GM19324 (cell line): ENCODE measurements around the gene METTL27.
A peak's percentile ranks its signal among the peaks of the same experiment; 100 is the strongest.
"Not testable (repeated sequence)": the region's sequence is repeated elsewhere in the genome, so short reads cannot be mapped to it uniquely, and the experiment has no call there.

Experiments
- ATAC-seq: cut with Tn5 transposase; IDR thresholded peaks from one replicate; pipeline ENCODE4 v1.9.1; 2021; ENCODE audit warnings: mild to moderate bottlenecking, moderate library complexity; ENCODE audit not compliant: unreplicated experiment, low FRiP score

Gene METTL27, protein sequence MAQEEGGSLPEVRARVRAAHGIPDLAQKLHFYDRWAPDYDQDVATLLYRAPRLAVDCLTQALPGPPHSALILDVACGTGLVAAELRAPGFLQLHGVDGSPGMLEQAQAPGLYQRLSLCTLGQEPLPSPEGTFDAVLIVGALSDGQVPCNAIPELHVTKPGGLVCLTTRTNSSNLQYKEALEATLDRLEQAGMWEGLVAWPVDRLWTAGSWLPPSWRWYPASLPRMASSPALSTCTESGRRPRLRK

DNA sequence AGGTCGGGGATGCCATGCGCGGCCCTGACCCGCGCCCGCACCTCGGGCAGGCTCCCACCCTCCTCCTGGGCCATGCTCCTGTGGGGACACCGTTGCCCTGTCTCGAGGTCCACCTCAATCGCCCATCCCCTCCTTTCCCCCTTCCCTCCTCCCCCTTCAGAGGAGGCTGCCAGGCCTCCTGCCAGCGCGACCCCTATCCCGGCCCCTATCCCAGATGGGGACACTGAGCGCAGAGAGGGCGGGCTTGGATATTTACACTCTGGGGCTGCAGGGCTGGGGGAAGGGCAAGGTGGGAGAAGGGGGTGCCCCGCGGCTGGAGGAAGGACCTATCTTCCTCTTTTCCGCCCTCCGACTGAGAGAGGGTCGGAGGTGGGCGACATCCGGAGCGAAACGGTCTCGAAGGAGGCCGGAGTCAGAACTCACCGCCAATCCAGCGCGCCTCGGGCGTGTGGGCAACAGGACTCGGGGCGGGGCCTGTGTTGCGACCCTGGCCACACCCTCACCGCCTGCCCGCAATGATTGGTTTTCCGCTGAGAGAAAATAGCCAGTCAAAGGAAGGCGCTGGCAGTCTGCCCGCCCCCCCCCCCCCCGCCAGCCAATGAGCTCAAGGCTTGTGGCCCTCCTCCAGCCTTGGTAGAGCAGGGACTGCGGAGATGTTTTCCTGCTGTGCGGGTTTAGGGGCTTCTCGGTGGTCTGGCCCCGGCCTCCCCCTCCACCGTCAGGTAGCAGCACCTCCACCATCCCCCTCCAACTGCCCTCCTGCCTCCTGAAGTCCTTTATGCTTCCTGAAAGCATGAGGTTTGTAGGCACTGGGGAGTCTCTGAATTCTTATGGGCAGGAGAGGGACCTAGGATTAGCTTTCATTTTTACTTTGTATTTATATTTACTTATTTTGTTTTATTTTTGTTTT is at the start of gene METTL27:
TSS of gene METTL27 (minus strand) at position 450 of the 910 bp plus-strand sequence. CDS start at position 74, 376 bp downstream.
- peak; percentile 89 for ATAC-seq

DNA sequence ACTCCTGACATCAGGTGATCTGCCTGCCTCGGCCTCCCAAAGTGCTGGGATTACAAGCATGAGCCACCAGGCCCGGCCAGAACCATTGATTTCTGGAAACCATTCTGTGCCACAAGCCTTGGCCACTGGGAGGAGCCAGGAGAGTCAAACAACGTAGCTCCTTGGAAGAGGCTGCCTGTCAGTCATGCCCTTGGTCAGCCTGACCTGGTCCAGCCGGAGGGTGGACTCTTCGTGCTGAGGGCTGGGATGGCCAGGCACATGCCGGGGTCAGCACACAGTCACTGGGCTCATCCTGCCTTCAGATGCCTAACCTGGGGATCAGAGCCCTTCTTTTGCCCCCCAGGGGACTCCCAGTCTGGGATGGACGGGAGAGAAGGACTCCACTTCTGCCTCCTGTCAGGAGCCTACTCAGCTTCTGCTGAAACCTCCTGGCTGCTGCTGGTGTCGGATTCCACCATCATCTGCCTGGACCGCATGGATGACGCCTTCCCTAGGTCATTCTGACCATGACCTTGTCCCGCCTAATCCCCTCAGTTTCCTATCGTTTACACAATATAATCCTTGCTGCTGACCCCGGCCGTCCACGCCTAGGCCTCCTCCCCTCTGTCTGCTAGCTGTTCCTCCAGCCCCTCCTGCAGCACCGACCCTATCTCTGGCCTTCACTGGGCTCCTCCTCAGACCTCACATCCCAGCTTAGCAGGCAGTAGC is 49.0 kb upstream of the METTL27 start:
- no peak for ATAC-seq

DNA sequence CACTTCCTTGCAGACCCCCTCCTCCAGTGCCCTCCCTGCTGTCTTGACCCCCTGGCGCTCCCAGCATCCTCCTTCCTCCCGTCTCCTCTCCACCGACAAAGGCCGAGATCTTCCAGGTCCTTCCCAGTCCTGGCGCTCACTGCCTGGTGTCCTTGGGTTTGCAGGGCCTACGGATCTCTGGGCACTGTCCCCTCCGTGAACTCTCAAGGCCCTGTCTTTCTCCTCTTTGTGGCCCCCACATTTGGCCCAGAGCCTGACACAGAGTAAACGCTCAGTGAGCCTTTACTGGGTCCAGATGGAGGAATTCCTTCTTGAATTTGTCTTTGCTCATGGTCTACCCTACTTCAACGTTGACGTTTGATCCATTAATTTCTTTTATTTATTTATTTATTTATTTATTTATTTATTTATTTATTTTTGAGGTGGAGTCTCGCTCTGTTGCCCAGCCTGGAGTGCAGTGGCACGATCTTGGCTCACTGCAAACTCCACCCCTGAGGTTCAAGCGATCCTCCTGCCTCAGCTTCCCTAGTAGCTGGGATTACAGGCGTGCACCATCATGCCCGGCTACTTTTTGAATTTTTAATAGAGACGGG is 48.3 kb upstream of the METTL27 start:
- ATAC-seq = no peak

DNA sequence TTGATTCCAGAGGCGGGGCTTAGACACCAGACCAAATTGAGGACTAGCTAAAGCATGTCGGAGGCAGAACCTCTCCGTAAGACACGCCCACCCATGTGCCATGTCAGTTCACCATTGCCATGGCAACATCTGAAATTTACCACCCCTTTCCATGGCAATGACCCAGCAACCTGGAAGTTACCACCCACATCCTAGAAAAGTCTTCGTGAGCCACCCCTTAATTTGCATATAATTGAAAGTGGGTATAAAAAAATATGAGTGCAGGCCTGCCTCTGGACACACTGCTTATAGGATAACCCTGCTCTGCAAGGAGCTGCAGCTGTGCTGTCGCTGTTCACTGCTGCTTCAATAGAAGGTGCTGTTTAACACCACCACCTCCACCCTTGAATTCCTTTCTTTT is 46.6 kb upstream of the METTL27 start:
- ATAC-seq = no peak

DNA sequence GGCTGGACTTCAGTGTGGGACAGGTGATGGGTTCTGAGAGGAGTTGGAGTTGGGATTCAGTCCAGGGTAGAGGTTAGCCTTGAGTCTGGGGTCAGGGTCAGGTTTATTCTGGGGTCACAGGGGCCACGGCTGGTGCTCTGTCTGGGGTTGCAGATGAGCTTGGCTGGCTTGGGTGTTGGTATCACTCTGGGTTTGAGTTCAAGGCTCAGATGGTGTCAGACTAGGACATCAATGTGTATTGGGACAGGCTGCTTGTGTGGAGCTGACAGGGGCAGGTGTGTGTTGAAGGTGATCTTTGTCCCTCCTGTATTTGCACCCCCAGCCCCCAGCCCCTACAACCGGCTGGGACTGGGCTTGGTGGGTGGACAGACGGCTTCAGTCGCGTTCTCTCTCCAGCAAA is 45.4 kb upstream of the METTL27 start:
- no peak for ATAC-seq

DNA sequence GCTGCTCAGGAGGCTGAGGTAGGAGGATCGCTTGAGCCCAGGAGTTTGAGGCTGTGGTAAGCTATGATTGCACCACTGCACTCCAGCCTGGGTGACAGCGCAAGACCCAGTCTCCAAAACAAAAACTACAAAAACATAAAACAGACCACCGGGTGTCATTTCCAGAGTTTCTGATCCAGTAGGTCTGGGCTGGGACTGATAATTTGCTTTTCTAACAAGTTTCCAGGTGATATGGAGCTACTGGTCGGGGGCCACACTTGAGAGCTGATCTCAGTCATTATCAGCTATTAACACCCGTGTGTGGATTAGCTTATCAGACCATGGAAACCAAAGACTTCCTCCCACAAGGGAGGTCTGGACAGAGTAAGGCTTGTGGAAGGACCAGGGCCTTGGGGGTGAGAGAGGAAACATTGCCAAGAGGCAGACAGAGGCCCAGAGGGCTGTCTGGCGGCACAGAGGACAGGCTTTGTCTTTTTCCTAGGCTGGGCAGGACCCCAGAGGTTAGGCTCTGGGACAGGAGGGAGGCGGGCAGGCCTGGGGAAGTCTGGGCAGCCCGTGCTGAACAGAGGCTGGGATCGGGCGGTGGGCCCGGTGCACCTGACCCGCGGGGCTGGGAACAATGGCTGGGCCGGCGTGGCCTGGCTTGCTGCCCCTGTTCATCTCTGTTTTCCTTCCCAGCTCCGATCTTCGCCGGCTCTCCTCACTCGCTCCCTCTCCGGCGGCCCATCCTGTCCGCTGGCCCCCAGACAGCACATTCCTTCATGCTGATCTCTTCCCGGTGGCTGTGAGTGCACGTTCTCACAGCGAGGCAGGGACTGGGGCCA is 43.9 kb upstream of the METTL27 start:
- ATAC-seq = no peak

DNA sequence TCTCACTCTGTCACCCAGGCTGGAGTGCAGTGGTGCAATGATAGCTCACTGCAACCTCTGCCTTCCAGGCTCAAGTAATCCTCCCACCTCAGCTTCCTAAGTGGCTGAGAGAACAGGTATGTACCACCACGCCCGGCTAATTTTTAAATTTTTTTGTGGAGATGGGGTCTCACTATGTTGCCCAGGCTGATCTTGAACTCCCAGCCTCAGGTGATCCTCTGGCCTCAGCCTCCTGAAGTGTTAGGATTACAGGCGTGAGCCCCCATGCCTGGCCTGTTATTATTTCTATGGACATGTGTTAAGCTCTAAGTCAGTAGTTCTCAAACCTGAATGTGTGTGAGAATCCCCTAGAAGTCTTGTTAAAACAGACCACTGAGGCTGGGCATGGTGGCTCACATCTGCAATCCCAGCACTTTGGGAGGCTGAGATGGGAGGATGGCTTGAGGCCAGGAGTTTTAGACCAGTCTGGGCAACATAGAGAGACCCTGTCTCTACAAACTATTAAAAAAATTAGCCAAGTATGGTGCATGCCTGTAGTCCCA is 43.2 kb upstream of the METTL27 start:
- no peak for ATAC-seq

DNA sequence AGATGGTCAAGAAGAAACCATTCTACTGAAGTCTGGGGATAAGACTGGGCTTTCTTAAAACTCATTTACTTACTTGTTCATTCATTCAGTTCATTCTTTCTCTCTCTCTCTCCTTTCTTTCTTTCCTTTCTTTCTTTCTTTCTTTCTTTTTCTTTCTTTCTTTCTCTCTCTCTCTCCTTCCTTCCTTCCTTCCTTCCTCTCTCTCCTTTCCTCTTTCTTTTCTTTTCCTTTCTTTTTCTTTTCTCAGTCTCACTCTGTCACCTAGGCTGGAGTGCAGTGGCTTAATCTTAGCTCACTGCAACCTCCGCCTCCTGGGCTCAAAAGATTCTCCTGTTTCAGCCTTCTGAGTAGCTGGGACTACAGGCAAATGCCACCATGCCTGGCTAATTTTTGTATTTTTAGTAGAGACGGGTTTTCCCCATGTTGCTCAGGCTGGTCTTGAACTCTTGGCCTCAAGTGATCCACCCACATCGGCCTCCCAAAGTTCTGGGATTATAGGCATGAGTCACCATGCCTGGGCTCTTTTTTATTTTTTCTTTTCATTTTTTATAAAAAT is 42.6 kb upstream of the METTL27 start:
- not testable (repeated sequence) for ATAC-seq

DNA sequence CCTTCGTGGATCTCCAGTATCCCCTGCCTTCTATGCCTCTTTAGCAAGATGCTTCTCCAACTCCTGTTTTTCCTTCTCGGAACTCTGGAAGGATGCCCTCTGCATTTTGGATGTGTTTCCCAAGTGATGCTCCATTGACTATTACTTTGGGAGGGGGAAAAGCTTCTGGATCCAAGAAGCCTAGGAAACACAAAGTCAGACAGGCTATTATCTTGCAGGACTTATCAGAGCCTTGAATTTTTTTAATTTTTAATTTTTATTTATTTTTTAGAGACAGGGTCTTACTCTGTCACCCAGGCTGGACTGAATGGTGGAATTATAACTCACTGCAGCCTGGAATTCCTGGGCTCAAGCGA is 39.7 kb upstream of the METTL27 start:
- no peak for ATAC-seq

DNA sequence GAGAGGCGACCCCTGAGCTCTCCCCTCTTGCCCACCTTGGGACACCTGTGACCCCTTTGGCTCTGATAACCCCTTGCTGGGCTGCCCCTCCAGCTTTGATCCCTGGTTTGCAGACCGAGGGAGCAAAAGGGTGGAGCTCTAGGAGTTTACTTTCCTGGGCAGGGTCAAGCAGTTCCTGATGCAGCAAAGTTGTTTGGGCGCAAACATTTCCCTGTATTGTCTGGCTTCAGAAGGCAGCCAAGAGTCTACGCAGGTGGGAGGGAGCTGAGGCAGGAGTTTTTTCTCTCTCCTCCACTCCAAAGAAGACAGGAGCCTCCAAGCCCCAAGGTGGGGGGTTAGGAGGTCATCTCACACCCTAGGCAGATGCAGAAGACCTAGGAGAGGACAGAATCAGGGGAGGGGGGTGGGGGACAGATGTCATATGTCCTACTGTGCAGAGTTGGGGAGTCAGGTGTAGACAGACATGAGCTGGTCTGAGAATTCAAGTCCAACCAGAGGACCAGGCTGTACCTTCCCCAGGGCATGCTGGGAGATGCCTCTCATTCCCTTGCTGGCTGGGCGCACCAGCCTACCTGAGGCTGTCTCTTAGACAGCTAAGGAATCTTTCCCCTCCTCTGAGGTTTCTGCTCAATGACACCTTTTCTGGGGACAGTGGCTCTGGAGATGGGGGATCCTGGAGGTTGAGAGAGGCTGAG is 39.2 kb upstream of the METTL27 start:
- no peak for ATAC-seq

DNA sequence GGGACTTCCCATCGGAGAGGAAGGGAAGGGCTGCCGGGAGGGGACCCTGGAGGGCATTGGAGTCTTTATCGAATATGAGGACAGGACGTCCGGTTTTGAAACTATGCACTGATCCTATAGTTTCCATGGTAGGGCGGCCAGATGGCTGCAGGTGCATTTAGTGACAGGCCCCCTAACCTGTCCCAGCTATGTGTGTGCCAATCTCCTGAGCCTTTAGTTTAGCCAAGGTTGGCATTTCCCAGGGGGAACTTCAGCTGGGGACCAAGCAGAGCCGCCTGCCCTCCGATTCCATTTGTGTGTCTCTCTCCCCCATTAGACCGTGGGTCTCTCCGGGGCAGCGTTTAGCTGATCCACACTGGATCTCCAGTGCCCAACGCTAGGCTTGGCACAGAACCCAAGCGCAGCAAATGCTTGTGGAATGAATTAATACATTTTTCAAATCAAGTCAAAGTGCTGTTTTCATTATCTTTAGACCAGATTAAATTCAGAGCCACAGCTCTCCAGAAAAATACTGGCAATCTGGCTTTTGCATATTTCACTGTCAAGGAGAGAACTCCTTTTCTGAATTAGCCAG is 38.5 kb upstream of the METTL27 start:
- ATAC-seq = no peak

DNA sequence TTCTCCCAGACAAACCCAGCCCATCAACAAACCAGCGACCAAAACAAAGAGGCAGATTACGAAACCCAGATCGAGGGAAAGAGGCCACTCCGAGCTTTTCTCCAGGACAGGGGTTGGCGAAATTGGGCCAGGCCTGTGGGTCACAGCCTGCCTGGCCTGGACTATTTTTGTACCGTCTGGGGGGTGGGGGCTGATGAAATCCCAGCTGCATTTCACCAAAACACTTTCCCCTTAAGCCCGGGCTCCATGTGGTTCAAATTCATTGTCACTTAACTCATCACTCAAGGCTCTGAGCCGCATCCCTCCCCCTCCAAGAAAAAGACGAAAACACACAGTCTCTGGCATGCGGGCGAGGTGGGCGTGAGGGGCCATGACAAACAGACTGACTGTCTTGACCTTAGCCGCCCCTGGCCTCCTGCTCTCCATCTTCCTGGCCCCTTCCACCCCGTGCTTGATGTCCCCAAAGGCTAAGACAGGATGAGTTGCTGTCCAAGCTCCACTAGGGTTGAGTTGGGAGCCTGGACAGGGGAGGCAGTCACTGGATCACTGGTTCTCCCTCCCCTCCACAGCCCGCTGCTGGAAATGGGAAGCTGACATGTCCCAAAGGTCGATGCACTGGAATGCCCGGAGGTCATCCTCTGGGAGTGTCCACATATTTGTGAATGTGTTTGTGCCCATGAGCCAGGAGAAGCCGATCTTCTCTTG is 37.8 kb upstream of the METTL27 start:
- ATAC-seq = no peak

DNA sequence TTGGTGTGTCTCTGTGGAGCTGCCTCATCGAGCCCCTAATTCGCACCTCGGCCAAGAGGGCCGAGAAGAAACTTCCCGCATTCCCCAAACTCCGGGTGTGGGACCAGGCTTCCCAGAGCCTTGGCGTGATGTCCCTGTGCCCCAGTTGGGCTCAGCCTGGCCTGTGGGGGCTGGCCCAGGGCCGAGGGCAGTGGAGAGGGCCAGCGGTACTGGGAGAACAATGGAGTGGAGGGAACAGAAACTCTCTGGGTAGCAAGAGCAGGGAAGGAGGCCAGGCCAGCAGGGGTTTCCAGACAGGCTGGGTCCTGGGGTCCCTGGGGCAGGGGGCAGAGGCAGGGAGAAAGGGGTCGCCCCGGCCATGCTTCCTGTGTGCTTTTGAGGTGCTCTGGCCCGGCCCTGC is 34.7 kb upstream of the METTL27 start:
- no peak for ATAC-seq

DNA sequence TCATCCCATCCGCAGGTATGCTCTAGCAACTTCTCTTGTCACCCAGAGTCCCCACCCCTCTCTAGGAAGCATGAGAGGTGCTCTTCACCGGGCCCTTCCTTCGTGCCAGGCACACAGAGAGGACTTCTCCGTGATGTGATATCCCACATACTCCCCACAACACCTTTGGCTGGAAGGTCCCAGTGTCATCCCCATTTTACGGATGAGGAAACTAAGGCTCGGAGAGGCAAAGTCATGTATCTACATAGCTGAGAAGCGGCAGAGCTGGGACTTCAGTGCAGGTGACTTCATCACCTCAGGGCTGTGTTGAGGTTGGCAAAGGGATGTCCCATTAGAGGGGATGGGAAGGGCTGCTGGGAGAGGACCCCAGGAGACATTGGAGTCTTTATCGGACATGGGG is 34.0 kb upstream of the METTL27 start:
- ATAC-seq = no peak

DNA sequence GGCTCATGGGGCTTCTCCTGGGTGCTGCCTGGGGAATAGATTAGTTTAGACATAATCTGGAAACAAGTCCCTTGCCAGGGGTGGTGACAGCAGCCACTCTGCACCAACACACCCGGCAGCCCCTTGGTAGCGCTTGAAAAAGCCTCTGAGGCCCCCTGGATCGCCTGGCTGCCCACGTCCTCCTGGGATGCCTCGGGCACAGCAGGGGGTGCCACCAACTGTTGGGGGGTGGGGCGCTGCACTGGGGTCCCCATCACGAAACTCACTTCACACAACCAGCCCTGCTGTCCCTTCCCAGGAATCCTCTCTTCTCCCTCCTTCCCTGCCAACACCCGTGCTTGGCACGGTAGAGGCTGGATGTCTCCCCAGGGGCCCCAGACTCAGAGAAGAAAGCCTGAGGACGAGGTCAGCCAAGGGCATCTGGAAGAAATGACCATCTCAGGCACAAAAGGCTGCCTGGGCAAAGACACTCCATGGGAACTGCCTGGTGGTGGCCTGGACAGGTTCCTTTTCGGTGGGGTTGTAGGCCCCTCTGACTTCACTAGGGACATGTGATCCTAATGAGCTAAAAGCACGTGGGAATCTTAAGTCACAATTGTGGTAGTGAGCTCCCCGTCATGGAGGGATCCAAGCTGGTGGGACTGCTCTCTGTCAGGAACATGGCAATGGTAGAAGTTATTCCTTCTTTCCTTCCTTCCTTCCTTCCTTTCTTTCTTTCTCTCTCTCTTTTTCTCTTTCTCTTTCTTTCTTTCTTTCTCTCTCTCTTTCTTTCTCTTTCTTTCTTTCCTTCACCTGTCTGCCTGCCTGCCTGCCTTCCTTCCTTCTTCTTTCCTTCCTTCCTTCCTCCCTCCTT is 30.0 kb upstream of the METTL27 start:
- no peak for ATAC-seq

DNA sequence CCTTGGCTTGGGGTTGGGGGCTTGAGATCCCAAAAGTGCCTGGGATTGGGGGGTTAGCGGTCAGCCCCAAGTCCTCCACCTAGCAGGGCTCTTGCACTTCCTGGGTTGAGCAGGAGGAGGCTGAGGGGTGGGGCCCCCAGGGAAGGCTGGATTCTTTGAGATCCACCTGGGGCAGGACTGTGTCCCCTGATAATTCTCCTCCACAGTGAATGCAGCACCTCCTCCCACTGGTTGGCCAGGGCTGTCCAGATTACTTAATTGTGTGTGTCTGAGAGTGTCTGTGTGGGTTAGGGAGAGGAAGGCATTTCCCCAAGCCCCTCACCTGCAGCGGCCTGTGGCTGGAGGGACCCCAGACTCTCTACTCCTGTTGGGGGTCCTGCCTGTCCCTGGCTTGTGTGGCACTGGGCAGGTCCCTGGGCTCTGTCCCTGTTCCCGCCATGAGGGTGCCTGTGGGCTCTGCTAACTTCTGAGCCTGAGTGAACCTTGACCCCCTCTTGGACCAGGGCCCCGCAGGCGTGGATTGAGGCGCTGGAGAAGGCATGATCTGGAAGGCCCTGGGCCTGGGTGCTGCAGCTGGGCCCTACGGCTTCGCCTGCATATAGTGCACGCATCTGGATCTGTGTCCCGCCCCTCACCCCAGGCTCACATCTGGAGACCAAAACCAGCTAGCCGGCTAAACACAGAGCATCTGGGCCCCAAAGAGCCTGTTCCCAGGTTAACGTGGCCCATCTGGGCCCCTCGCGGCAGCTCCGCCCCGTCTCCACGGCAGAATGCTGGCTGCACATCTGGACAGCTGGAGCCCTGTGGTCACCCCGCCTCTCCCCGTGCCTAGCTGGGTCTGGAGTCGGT is 29.1 kb upstream of the METTL27 start:
- ATAC-seq = no peak
